Neural progenitor cell (in vitro differentiated cells): ENCODE measurements around the gene RXFP1.

ENCODE experiments used
- EZH2 ChIP-seq: fragments of 200-600 bp; sonication (generic); IDR thresholded peaks from 2 replicates; pipeline ENCODE4 v1.6.1; 2017; ENCODE audit warnings: antibody characterized with exemption, mild to moderate bottlenecking, moderate library complexity
- EZH2phosphoT487 ChIP-seq: fragments of 200-600 bp; sonication (generic); IDR thresholded peaks from 2 replicates; pipeline ENCODE4 v1.6.1; 2017; ENCODE audit warnings: antibody characterized with exemption
- TF ChIP-seq, protein P1 (sequence below): fragments of 200-600 bp; sonication (generic); IDR thresholded peaks from 2 replicates; pipeline ENCODE4 v1.5.1; 2017; ENCODE audit warnings: antibody characterized with exemption, mild to moderate bottlenecking

DNA sequence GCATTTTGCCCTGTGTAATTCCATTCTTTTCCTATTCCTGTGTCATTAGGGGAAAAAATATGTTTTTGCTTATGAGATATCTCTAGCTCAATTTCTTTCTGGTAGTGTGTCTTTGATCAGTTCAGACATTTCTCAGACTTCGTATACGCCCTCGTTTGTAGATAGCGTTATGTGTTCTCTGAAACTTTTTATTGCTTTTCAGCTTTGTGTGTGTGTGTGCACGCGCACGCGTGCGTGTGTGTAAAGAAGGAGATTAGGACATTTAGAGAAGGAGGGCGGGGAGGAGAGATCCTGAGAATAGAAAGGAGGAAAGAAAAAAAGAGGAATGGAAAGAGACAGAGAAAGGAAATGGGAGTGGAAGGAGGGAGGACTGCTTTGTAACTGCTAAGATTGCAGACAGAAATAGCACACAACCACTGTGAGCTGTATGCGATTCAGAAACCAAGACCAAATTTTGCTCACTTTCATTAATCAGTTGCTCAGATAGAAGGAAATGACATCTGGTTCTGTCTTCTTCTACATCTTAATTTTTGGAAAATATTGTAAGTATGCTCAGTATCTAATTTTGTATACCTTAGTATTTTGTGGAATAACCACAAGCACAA, at the start of gene RXFP1:
- TF ChIP-seq, protein P1, sequence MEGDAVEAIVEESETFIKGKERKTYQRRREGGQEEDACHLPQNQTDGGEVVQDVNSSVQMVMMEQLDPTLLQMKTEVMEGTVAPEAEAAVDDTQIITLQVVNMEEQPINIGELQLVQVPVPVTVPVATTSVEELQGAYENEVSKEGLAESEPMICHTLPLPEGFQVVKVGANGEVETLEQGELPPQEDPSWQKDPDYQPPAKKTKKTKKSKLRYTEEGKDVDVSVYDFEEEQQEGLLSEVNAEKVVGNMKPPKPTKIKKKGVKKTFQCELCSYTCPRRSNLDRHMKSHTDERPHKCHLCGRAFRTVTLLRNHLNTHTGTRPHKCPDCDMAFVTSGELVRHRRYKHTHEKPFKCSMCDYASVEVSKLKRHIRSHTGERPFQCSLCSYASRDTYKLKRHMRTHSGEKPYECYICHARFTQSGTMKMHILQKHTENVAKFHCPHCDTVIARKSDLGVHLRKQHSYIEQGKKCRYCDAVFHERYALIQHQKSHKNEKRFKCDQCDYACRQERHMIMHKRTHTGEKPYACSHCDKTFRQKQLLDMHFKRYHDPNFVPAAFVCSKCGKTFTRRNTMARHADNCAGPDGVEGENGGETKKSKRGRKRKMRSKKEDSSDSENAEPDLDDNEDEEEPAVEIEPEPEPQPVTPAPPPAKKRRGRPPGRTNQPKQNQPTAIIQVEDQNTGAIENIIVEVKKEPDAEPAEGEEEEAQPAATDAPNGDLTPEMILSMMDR = no peak
- no peak for TF ChIP-seq EZH2phosphoT487
- TF ChIP-seq EZH2 = no peak
